Stimulated activated naive CD8-positive, alpha-beta T cell treated with anti-CD3 and anti-CD28 coated beads, Interleukin-15, amount 100 ng/mL, for 72 hours (primary cell): ENCODE measurements around the gene GLIS2.

Experiments
- ATAC-seq: fragments of 150-1000 bp; cut with Tn5 transposase; 2 replicates; pipeline ENCODE4 v1.10.0; 2021; ENCODE audit warnings: mild to moderate bottlenecking, moderate library complexity
- DNase-seq, 2 donors: peaks; one replicate each; pipeline ENCODE4 v3.0.0; 2021 to 2022
- H3K27ac Mint-ChIP-seq, 2 donors: one replicate each; pipeline ENCODE4 v1.8.0; 2022; ENCODE audit warnings: mild to moderate bottlenecking in 2 of 2, mixed read lengths in 2 of 2, moderate library complexity in 2 of 2
- H3K27me3 Mint-ChIP-seq: one replicate; pipeline ENCODE4 v1.8.0; 2022; ENCODE audit warnings: mixed read lengths
- H3K4me1 Mint-ChIP-seq: one replicate; pipeline ENCODE4 v1.8.0; 2022; ENCODE audit warnings: mild to moderate bottlenecking, mixed read lengths
- H3K4me3 Mint-ChIP-seq, 2 donors: one replicate each; pipeline ENCODE4 v1.8.0; 2022; ENCODE audit warnings: mild to moderate bottlenecking in 2 of 2, mixed read lengths in 2 of 2, moderate library complexity in 1 of 2
- H3K9me3 Mint-ChIP-seq, 2 donors: one replicate each; pipeline ENCODE4 v1.8.0; 2022; ENCODE audit warnings: mixed read lengths in 2 of 2

The GLIS2 gene

GRCh38 chr16:4361033-4361943 is 45.4 kb downstream of the GLIS2 start:
- no peaks in the 10 kb centered on the region for H3K9me3 Mint-ChIP-seq
- H3K27ac Mint-ChIP-seq = no peak overlapping the region
- DNase-seq (no peak), ATAC-seq (no peak)
- H3K27me3 Mint-ChIP-seq = no peaks in the 10 kb centered on the region
- peaks cover 13% of the 10 kb centered on the region for H3K4me1 Mint-ChIP-seq
- H3K4me3 Mint-ChIP-seq = no peak overlapping the region

- DNase-seq (no peak), ATAC-seq (no peak)
- Mint-ChIP-seq H3K4me3 (no peak overlapping the region), H3K27me3 (no peaks in the 10 kb centered on the region), H3K9me3 (no peaks in the 10 kb centered on the region), H3K4me1 (peaks cover 13% of the 10 kb centered on the region), H3K27ac (no peak overlapping the region)
Measured at GRCh38 chr16:4361944-4362311, 46.1 kb downstream of the GLIS2 start.

- Mint-ChIP-seq H3K27ac (peak overlapping the region in 1 of 2 donors; percentile 40), H3K4me3 (no peak overlapping the region)
Measured at GRCh38 chr16:4362476-4363135, 46.7 kb downstream of the GLIS2 start.

GRCh38 chr16:4364196-4365013 is 48.5 kb downstream of the GLIS2 start:
- Mint-ChIP-seq H3K4me3 (no peak overlapping the region), H3K4me1 (peaks cover 18% of the 10 kb centered on the region), H3K9me3 (no peaks in the 10 kb centered on the region), H3K27ac (no peak overlapping the region), H3K27me3 (no peaks in the 10 kb centered on the region)
- ATAC-seq (no peak), DNase-seq (no peak)

More at GRCh38 chr16:4362476-4363135, 46.7 kb downstream of the GLIS2 start:
- Mint-ChIP-seq H3K9me3 (no peaks in the 10 kb centered on the region), H3K27me3 (no peaks in the 10 kb centered on the region), H3K4me1 (peaks cover 13% of the 10 kb centered on the region)
- DNase-seq = no peak
- ATAC-seq = no peak

GRCh38 chr16:4365014-4365406 is 49.1 kb downstream of the GLIS2 start:
- H3K27me3 Mint-ChIP-seq = no peaks in the 10 kb centered on the region
- H3K27ac Mint-ChIP-seq = no peak overlapping the region
- no peaks in the 10 kb centered on the region for H3K9me3 Mint-ChIP-seq
- ATAC-seq (no peak), DNase-seq (no peak)
- H3K4me1 Mint-ChIP-seq = peaks cover 14% of the 10 kb centered on the region
- no peak overlapping the region for H3K4me3 Mint-ChIP-seq

- peaks cover 11% of the 10 kb centered on the region for H3K4me1 Mint-ChIP-seq
- H3K9me3 Mint-ChIP-seq = no peaks in the 10 kb centered on the region
- H3K4me3 Mint-ChIP-seq = no peak overlapping the region
- no peaks in the 10 kb centered on the region for H3K27me3 Mint-ChIP-seq
- H3K27ac Mint-ChIP-seq = peak overlapping the region in 1 of 2 donors; percentile 59
- DNase-seq (no peak), ATAC-seq (no peak)
Measured at GRCh38 chr16:4365615-4366014, 49.7 kb downstream of the GLIS2 start.

- H3K27me3 Mint-ChIP-seq = no peaks in the 10 kb centered on the region
- peak overlapping the region in 1 of 2 donors; percentile 59 for H3K27ac Mint-ChIP-seq
- ATAC-seq = no peak
- H3K9me3 Mint-ChIP-seq = no peaks in the 10 kb centered on the region
- no peak overlapping the region for H3K4me3 Mint-ChIP-seq
- H3K4me1 Mint-ChIP-seq = peaks cover 11% of the 10 kb centered on the region
- no peak for DNase-seq
Measured at GRCh38 chr16:4366016-4366415, 50.1 kb downstream of the GLIS2 start.

GRCh38 chr16:4367393-4367856 is 51.6 kb downstream of the GLIS2 start:
- no peak for DNase-seq
- Mint-ChIP-seq H3K4me1 (peaks cover 16% of the 10 kb centered on the region), H3K27ac (peak overlapping the region in 1 of 2 donors; percentile 50), H3K9me3 (no peaks in the 10 kb centered on the region), H3K4me3 (no peak overlapping the region), H3K27me3 (no peaks in the 10 kb centered on the region)
- ATAC-seq = no peak

GRCh38 chr16:4369007-4369733 is 53.3 kb downstream of the GLIS2 start:
- Mint-ChIP-seq H3K9me3 (no peaks in the 10 kb centered on the region), H3K4me3 (no peak overlapping the region), H3K27me3 (no peaks in the 10 kb centered on the region), H3K4me1 (peaks cover 29% of the 10 kb centered on the region), H3K27ac (no peak overlapping the region)
- no peak for ATAC-seq
- DNase-seq = no peak

GRCh38 chr16:4370151-4370550 is 54.3 kb downstream of the GLIS2 start:
- Mint-ChIP-seq H3K4me1 (peaks cover 35% of the 10 kb centered on the region), H3K27me3 (no peaks in the 10 kb centered on the region), H3K9me3 (no peaks in the 10 kb centered on the region), H3K4me3 (no peak overlapping the region), H3K27ac (no peak overlapping the region)
- DNase-seq = no peak
- ATAC-seq = no peak

GRCh38 chr16:4370570-4371356 is 54.9 kb downstream of the GLIS2 start:
- H3K27me3 Mint-ChIP-seq = no peaks in the 10 kb centered on the region
- no peaks in the 10 kb centered on the region for H3K9me3 Mint-ChIP-seq
- DNase-seq = no peak
- H3K4me1 Mint-ChIP-seq = peaks cover 30% of the 10 kb centered on the region
- no peak overlapping the region for H3K27ac Mint-ChIP-seq
- no peak overlapping the region for H3K4me3 Mint-ChIP-seq
- no peak for ATAC-seq

- Mint-ChIP-seq H3K9me3 (no peaks in the 10 kb centered on the region), H3K27ac (peak within 1 kb of the TSS in 1 of 2 donors; percentile 92), H3K4me3 (peak within 1 kb of the TSS; percentile 74 to 82), H3K27me3 (no peaks in the 10 kb centered on the region), H3K4me1 (peaks cover 29% of the 10 kb centered on the region)
- ATAC-seq = peak; percentile 79
- peak; percentile 62 to 67 for DNase-seq
Measured at GRCh38 chr16:4371357-4372000, 55.6 kb downstream of the GLIS2 start, which contains the start of gene VASN. VASN (plus strand) TSS chr16:4371848; CDS start chr16:4380878, 9,030 bp downstream.

- H3K27ac Mint-ChIP-seq = peak overlapping the region in 1 of 2 donors; percentile 92
- no peaks in the 10 kb centered on the region for H3K9me3 Mint-ChIP-seq
- H3K27me3 Mint-ChIP-seq = no peaks in the 10 kb centered on the region
- H3K4me3 Mint-ChIP-seq = peak overlapping the region; percentile 74 to 82
- H3K4me1 Mint-ChIP-seq = peaks cover 29% of the 10 kb centered on the region
- ATAC-seq (peak; percentile 73), DNase-seq (no peak)
Measured at GRCh38 chr16:4372001-4372577, 56.2 kb downstream of the GLIS2 start.
